CD4-positive, alpha-beta T cell treated with Interleukin-15 for 1 hour (primary cell): Measurements from ENCODE around the gene EPB41L5.

Source experiments
- DNase-seq: peaks from one replicate; pipeline ENCODE4 v3.0.0-alpha.2; 2020

Gene EPB41L5

GRCh38 chr2:120204945-120205670, 192.2 kb downstream of the EPB41L5 start:
- no peak for DNase-seq

- no peak for DNase-seq
Observed at GRCh38 chr2:120206022-120206581, 193.2 kb downstream of the EPB41L5 start.

- DNase-seq = no peak
Observed at GRCh38 chr2:120208381-120209353, 195.8 kb downstream of the EPB41L5 start.

GRCh38 chr2:120209427-120210269, 196.8 kb downstream of the EPB41L5 start:
- DNase-seq = no peak

- DNase-seq = no peak
Observed at GRCh38 chr2:120210270-120210693, 197.4 kb downstream of the EPB41L5 start.

- no peak for DNase-seq
Observed at GRCh38 chr2:120218181-120218580, 205.3 kb downstream of the EPB41L5 start.

- no peak for DNase-seq
Observed at GRCh38 chr2:120219291-120219690, 206.4 kb downstream of the EPB41L5 start.

- DNase-seq = no peak
Observed at GRCh38 chr2:120219766-120220165, 206.9 kb downstream of the EPB41L5 start.

- DNase-seq = no peak
Observed at GRCh38 chr2:120220756-120221155, 207.9 kb downstream of the EPB41L5 start.

- DNase-seq = no peak
Observed at GRCh38 chr2:120221616-120222015, 208.7 kb downstream of the EPB41L5 start.

- DNase-seq = peak; percentile 16
Observed at GRCh38 chr2:120222186-120223033, 209.5 kb downstream of the EPB41L5 start.

GRCh38 chr2:120223034-120223912, 210.4 kb downstream of the EPB41L5 start, which contains the start of gene TMEM185B:
TSS of gene TMEM185B (minus strand) at chr2:120223400. CDS start at chr2:120222976, 424 bp downstream.
- DNase-seq = peak; percentile 89

- DNase-seq = peak; percentile 10
Observed at GRCh38 chr2:120224256-120224655, 211.4 kb downstream of the EPB41L5 start.

- DNase-seq = peak; percentile 11
Observed at GRCh38 chr2:120224735-120225548, 212.1 kb downstream of the EPB41L5 start.

GRCh38 chr2:120225549-120226065, 212.7 kb downstream of the EPB41L5 start:
- DNase-seq = no peak

- peak; percentile 14 for DNase-seq
Observed at GRCh38 chr2:120226316-120226715, 213.4 kb downstream of the EPB41L5 start.

- DNase-seq = peak; percentile 13
Observed at GRCh38 chr2:120227111-120227991, 214.5 kb downstream of the EPB41L5 start.

- no peak for DNase-seq
Observed at GRCh38 chr2:120228503-120228902, 215.6 kb downstream of the EPB41L5 start.
